MG63 (cell line): ENCODE measurements around the gene CEACAM16. TPM values are rescaled to one million over a fixed set of nuclear protein-coding genes. Genes with fewer than 3 reads are reported as not detected.

ENCODE experiments used
- DNase-seq: peaks from one replicate; pipeline ENCODE4 v3.0.0-alpha.2; 2020
- H3K27me3 ChIP-seq: fragments of 250-450 bp; sonication (Bioruptor Pico); 2 replicates; pipeline ENCODE4 v1.5.1; 2020; ENCODE audit warnings: mild to moderate bottlenecking, moderate library complexity
- H3K36me3 ChIP-seq: fragments of 250-450 bp; sonication (Bioruptor Pico); 2 replicates; pipeline ENCODE4 v1.5.1; 2020; ENCODE audit warnings: mild to moderate bottlenecking, moderate library complexity
- H3K4me3 ChIP-seq: fragments of 250-450 bp; sonication (Bioruptor Pico); 2 replicates; pipeline ENCODE4 v1.5.1; 2020; ENCODE audit warnings: mild to moderate bottlenecking, moderate library complexity
- H3K9me3 ChIP-seq: fragments of 250-450 bp; sonication (Bioruptor Pico); 2 replicates; pipeline ENCODE4 v1.5.1; 2020; ENCODE audit warnings: mild to moderate bottlenecking, moderate library complexity
- total RNA-seq: library from RNA; depleted of rRNA; stranded (reverse); fragments of >200 nt; shearing (Covaris generic); gene quantifications from 2 replicates; pipeline ENCODE4 v1.2.3, GENCODE V29; 2014; ENCODE audit warnings: low replicate concordance; rRNA removed

Gene CEACAM16
- total RNA-seq, 1 experiment from 2014 or later = 0.92 TPM

DNA sequence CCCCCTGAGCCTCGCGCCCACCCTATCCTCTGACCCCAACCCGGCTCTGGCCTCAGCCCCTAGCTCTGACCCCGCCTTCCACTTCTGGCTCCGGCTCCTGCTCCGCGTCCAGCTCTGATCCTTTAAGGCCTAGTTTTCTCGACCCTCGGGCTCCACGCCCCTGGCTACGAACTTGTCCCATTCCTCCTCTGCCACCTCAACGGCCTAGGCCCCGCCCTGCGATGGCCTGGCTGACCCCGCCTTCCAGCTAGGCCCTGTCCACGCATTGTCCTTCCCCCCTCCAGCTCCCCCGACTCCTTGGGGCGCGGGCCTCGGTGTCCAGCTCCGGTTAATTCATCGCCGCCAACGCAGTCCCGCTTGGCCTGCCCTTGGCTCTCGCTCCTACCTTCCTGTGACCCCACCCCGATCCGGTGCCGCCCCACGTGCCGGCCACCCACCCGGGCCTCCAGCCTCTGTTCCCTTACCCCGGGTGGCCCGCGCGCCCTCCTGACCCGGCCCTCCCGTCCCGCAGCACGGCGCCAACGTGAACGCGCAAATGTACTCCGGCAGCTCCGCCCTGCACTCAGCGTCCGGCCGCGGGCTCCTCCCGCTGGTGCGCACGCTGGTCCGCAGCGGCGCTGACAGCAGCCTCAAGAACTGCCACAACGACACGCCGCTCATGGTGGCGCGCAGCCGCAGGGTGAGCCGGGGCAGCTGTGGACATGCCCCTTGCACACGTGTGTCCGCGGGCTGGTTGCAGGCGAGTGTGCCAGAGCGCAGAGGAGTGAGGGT lies 59.0 kb downstream of the CEACAM16 start:
- Histone ChIP-seq H3K4me3 (no peak overlapping the region), H3K9me3 (no peaks in the 10 kb centered on the region), H3K27me3 (no peaks in the 10 kb centered on the region), H3K36me3 (peaks cover 72% of the 10 kb centered on the region)
- DNase-seq = no peak

DNA sequence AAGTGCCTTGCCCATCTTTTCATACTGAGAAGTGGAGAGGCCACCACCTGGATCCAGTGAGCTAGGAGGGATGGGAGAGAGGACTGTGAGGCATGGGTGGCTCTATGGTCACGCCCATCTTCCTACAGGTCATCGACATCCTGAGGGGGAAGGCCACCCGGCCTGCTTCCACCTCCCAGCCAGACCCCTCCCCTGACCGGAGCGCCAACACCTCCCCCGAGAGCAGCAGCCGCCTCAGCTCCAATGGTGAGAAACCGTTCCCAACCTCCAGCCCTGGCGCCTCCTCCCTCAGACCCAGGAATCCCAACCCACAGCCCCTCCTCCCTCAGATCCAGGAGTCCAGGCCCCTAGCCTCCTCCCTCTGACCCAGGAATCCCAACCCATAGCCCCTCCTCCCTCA lies 59.6 kb downstream of the CEACAM16 start:
- Histone ChIP-seq H3K36me3 (peaks cover 68% of the 10 kb centered on the region), H3K4me3 (no peak overlapping the region)

DNA sequence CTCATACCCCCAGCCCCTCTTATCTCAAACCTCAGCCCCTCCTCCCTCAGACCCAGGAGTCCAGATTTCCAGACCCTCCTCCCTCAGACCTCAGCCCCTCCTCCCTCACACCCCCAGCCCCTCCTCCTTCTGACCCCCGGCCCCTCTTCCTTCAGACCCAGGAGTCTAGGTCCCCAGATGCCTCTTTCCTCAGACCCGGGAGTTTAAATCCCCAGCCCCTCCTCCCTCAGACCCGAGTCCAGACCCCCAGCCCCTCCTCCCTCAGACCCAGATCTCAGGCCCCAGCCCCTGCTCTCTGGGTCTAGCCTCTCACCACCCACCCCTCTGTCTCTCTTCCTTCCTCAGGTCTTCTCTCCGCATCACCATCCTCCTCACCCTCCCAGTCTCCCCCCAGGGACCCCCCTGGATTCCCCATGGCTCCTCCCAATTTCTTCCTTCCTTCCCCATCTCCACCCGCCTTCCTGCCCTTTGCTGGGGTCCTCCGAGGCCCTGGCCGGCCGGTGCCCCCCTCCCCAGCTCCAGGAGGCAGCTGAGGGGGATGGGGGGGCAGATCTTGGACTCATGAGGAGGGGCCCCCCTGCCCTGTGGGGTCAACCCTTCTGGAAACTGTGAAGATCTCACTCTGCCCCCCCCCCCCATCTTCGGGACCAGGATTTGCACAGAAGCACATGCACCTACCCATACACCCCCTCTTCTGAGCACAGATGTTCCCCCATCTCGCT lies 60.3 kb downstream of the CEACAM16 start:
- Histone ChIP-seq H3K9me3 (no peaks in the 10 kb centered on the region), H3K27me3 (no peaks in the 10 kb centered on the region), H3K36me3 (peaks cover 64% of the 10 kb centered on the region), H3K4me3 (no peak overlapping the region)
- no peak for DNase-seq

More for the DNA sequence above, 59.6 kb downstream of the CEACAM16 start:
- DNase-seq = no peak
- Histone ChIP-seq H3K27me3 (no peaks in the 10 kb centered on the region), H3K9me3 (no peaks in the 10 kb centered on the region)

Other genes with a start within 250 kb of the CEACAM16 start
- 4.4 and 11.7 TPM in 2 replicates for gene ZNF180, start 198.6 kb upstream of the CEACAM16 start, total RNA-seq
- gene CEACAM20, start 169.5 kb upstream of the CEACAM16 start, total RNA-seq = not detected in 2 replicates
- 3.0 TPM in 1 of 2 replicates, not detected in the other for gene IGSF23, start 85.6 kb upstream of the CEACAM16 start, total RNA-seq
- gene PVR, start 55.2 kb upstream of the CEACAM16 start, total RNA-seq = 120 and 141 TPM in 2 replicates
- gene CEACAM19, start 27.7 kb upstream of the CEACAM16 start, total RNA-seq = 0.47 and 0.69 TPM in 2 replicates
- gene BCL3, start 49.6 kb downstream of the CEACAM16 start, total RNA-seq = 2.2 and 3.6 TPM in 2 replicates
- not detected in 2 replicates for gene CBLC, start 78.7 kb downstream of the CEACAM16 start, total RNA-seq
- 4.1 and 6.1 TPM in 2 replicates for gene BCAM, start 110.0 kb downstream of the CEACAM16 start, total RNA-seq
- 23.6 and 38.2 TPM in 2 replicates for gene NECTIN2, start 147.1 kb downstream of the CEACAM16 start, total RNA-seq
- 265 and 461 TPM in 2 replicates for gene TOMM40, start 192.1 kb downstream of the CEACAM16 start, total RNA-seq
- gene APOE, start 206.6 kb downstream of the CEACAM16 start, total RNA-seq = 0.67 and 3.2 TPM in 2 replicates
- gene APOC1, start 215.5 kb downstream of the CEACAM16 start, total RNA-seq = not detected in 2 replicates
- not detected in 2 replicates for gene APOC4, start 243.1 kb downstream of the CEACAM16 start, total RNA-seq
- not detected in 2 replicates for gene APOC2, start 246.9 kb downstream of the CEACAM16 start, total RNA-seq